ENCODE measurements around the gene NKIRAS1.
"Not testable (repeated sequence)": the region's sequence is repeated elsewhere in the genome, so short reads cannot be mapped to it uniquely, and the experiment has no call there.

NKIRAS1 gene

GRCh38 chr3:23859839-23860382 lies 56.9 kb downstream of the NKIRAS1 start:
- Histone ChIP-seq H3K9ac (ENCODE audit: insufficient read length, low read depth) (no peak overlapping the region), H3K9me3 (ENCODE audit: insufficient read depth, low read length) (no peaks in the 10 kb centered on the region), H3K36me3 (ENCODE audit: insufficient read depth, insufficient read length, low read length) (peaks cover 8% of the 10 kb centered on the region), H3K27me3 (ENCODE audit: insufficient read depth, insufficient read length) (no peaks in the 10 kb centered on the region), H3K4me1 (ENCODE audit: insufficient read depth, insufficient read length) (peaks cover 2% of the 10 kb centered on the region), H3K4me3 (ENCODE audit: insufficient read length, low read depth) (no peak overlapping the region)
- TF ChIP-seq ZNF274 (IDR thresholded peaks at IDR 0.05; ENCODE audit: low read depth, low read length) = no peak
- no peak for TF ChIP-seq YY1 (IDR thresholded peaks at IDR 0.05; ENCODE audit: insufficient read depth, insufficient read length)
- TF ChIP-seq SUZ12 (IDR thresholded peaks at IDR 0.05; ENCODE audit: extremely low read depth, insufficient read depth, insufficient read length) = no peak
- no peak for DNase-seq (ENCODE audit: low read depth, low spot score)

- no peak for TF ChIP-seq YY1 (IDR thresholded peaks at IDR 0.05; ENCODE audit: insufficient read depth, insufficient read length)
- Histone ChIP-seq H3K9ac (ENCODE audit: insufficient read length, low read depth) (no peak overlapping the region), H3K27me3 (ENCODE audit: insufficient read depth, insufficient read length) (no peaks in the 10 kb centered on the region), H3K9me3 (ENCODE audit: insufficient read depth, low read length) (no peaks in the 10 kb centered on the region), H3K4me1 (ENCODE audit: insufficient read depth, insufficient read length) (no peaks in the 10 kb centered on the region), H3K36me3 (ENCODE audit: insufficient read depth, insufficient read length, low read length) (peaks cover 8% of the 10 kb centered on the region), H3K4me3 (ENCODE audit: insufficient read length, low read depth) (no peak overlapping the region)
- no peak for DNase-seq (ENCODE audit: low read depth, low spot score)
These were observed 57.6 kb downstream of the NKIRAS1 start for GRCh38 chr3:23859012-23859743.

GRCh38 chr3:23856286-23856685 lies 60.5 kb downstream of the NKIRAS1 start:
- no peaks in the 10 kb centered on the region; the same call in 1 of the 2 replicates for H3K9me3 ChIP-seq (ENCODE audit: insufficient read depth, low read length)
- DNase-seq (ENCODE audit: low read depth, low spot score) = no peak
- H3K27me3 ChIP-seq (ENCODE audit: insufficient read depth, insufficient read length) = no peaks in the 10 kb centered on the region
- no peak overlapping the region for H3K4me3 ChIP-seq (ENCODE audit: insufficient read length, low read depth)
- no peak for TF ChIP-seq ZNF274 (IDR thresholded peaks at IDR 0.05; ENCODE audit: low read depth, low read length)
- TF ChIP-seq SUZ12 (IDR thresholded peaks at IDR 0.05; ENCODE audit: extremely low read depth, insufficient read depth, insufficient read length) = no peak
- no peak for TF ChIP-seq YY1 (IDR thresholded peaks at IDR 0.05; ENCODE audit: insufficient read depth, insufficient read length)
- no peaks in the 10 kb centered on the region for H3K4me1 ChIP-seq (ENCODE audit: insufficient read depth, insufficient read length)
- H3K9ac ChIP-seq (ENCODE audit: insufficient read length, low read depth) = no peak overlapping the region
- peaks cover 9% of the 10 kb centered on the region for H3K36me3 ChIP-seq (ENCODE audit: insufficient read depth, insufficient read length, low read length)

- not testable (repeated sequence) for H3K4me1 ChIP-seq (ENCODE audit: insufficient read depth, insufficient read length); H3K4me3 ChIP-seq (ENCODE audit: insufficient read length, low read depth); H3K27me3 ChIP-seq (ENCODE audit: insufficient read depth, insufficient read length); H3K9me3 ChIP-seq (ENCODE audit: insufficient read depth, low read length); H3K36me3 ChIP-seq (ENCODE audit: insufficient read depth, insufficient read length, low read length); DNase-seq (ENCODE audit: low read depth, low spot score); H3K9ac ChIP-seq (ENCODE audit: insufficient read length, low read depth)
These were observed 67.3 kb downstream of the NKIRAS1 start for GRCh38 chr3:23849462-23849861.

GRCh38 chr3:23845326-23846216 lies 71.2 kb downstream of the NKIRAS1 start:
- Histone ChIP-seq H3K9me3 (ENCODE audit: insufficient read depth, low read length) (no peaks in the 10 kb centered on the region), H3K36me3 (ENCODE audit: insufficient read depth, insufficient read length, low read length) (no peaks in the 10 kb centered on the region), H3K9ac (ENCODE audit: insufficient read length, low read depth) (no peak overlapping the region), H3K4me3 (ENCODE audit: insufficient read length, low read depth) (no peak overlapping the region), H3K27me3 (ENCODE audit: insufficient read depth, insufficient read length) (no peaks in the 10 kb centered on the region), H3K4me1 (ENCODE audit: insufficient read depth, insufficient read length) (no peaks in the 10 kb centered on the region)
- TF ChIP-seq ZNF274 (IDR thresholded peaks at IDR 0.05; ENCODE audit: low read depth, low read length) (no peak), SUZ12 (IDR thresholded peaks at IDR 0.05; ENCODE audit: extremely low read depth, insufficient read depth, insufficient read length) (no peak), YY1 (IDR thresholded peaks at IDR 0.05; ENCODE audit: insufficient read depth, insufficient read length) (no peak)
- DNase-seq (ENCODE audit: low read depth, low spot score) = no peak

GRCh38 chr3:23843869-23844268 lies 72.9 kb downstream of the NKIRAS1 start:
- Histone ChIP-seq H3K4me1 (ENCODE audit: insufficient read depth, insufficient read length) (no peaks in the 10 kb centered on the region), H3K9me3 (ENCODE audit: insufficient read depth, low read length) (no peaks in the 10 kb centered on the region)

More at GRCh38 chr3:23843869-23844268, 72.9 kb downstream of the NKIRAS1 start:
- Histone ChIP-seq H3K9ac (ENCODE audit: insufficient read length, low read depth) (no peak overlapping the region), H3K27me3 (ENCODE audit: insufficient read depth, insufficient read length) (no peaks in the 10 kb centered on the region), H3K36me3 (ENCODE audit: insufficient read depth, insufficient read length, low read length) (no peaks in the 10 kb centered on the region), H3K4me3 (ENCODE audit: insufficient read length, low read depth) (no peak overlapping the region)
- TF ChIP-seq ZNF274 (IDR thresholded peaks at IDR 0.05; ENCODE audit: low read depth, low read length) = no peak
- no peak for TF ChIP-seq YY1 (IDR thresholded peaks at IDR 0.05; ENCODE audit: insufficient read depth, insufficient read length)
- no peak for TF ChIP-seq SUZ12 (IDR thresholded peaks at IDR 0.05; ENCODE audit: extremely low read depth, insufficient read depth, insufficient read length)
- DNase-seq (ENCODE audit: low read depth, low spot score) = no peak
